IMR-90 (cell line): Measurements from ENCODE around the gene GDI2. TPM values are rescaled to one million over a fixed set of nuclear protein-coding genes. Genes with fewer than 3 reads are reported as not detected.

Source experiments
- ATAC-seq: fragments of 200-7000 bp; cut with Tn5 transposase; 2 replicates; pipeline ENCODE4 v1.9.1; 2020; ENCODE audit warnings: low read depth, mild to moderate bottlenecking, moderate library complexity
- BruUV-seq: library from RNA; stranded (reverse); fragments of 400-500 nt; replicated peaks from 2 replicates; lab custom pipeline; 2021; lab: Mats Ljungman, UMichigan
- CTCF ChIA-PET: fragments of 300-600 bp; formaldehyde crosslinking; extraction: SDS; loops from one replicate; lab custom pipeline; 2021; ENCODE audit warnings: antibody characterized with exemption; lab: Yijun Ruan, JAX
- POLR2A ChIA-PET: fragments of 300-600 bp; sonication (Branson Sonifier 250); formaldehyde crosslinking; loops from one replicate; lab custom pipeline; 2022; ENCODE audit warnings: antibody characterized with exemption; ENCODE audit not compliant: unreplicated experiment; lab: Charles Lee
- DNase-seq: peaks from one replicate; pipeline ENCODE4 v3.0.0; 2013
- H2AFZ ChIP-seq: replicated peaks from 2 replicates; pipeline ENCODE3; 2013; ENCODE audit warnings: low read length, mild to moderate bottlenecking; ENCODE audit not compliant: poor library complexity
- H2AK5ac ChIP-seq: 2 replicates; pipeline ENCODE4 v1.6.1; 2013; ENCODE audit warnings: low read depth, low read length, inconsistent platforms
- H2AK9ac ChIP-seq: replicated peaks from 2 replicates; pipeline ENCODE3; 2013; ENCODE audit warnings: mild to moderate bottlenecking, low read depth, low read length, moderate library complexity; ENCODE audit not compliant: poor library complexity
- H2BK120ac ChIP-seq: 2 replicates; pipeline ENCODE4 v1.6.1; 2013; ENCODE audit warnings: low read depth, low read length, inconsistent platforms
- H2BK15ac ChIP-seq: 3 replicates; pipeline ENCODE4 v1.6.1; 2013; ENCODE audit warnings: low read depth, low read length, inconsistent platforms
- H2BK20ac ChIP-seq: 2 replicates; pipeline ENCODE4 v1.6.1; 2013; ENCODE audit warnings: low read depth, mild to moderate bottlenecking, inconsistent platforms, low read length, moderate library complexity
- H2BK5ac ChIP-seq: 2 replicates; pipeline ENCODE4 v1.6.1; 2013; ENCODE audit warnings: mild to moderate bottlenecking, low read depth, low read length, inconsistent platforms; ENCODE audit not compliant: poor library complexity, severe bottlenecking
- H3K14ac ChIP-seq: replicated peaks from 2 replicates; pipeline ENCODE4 v1.6.1; 2013; ENCODE audit warnings: low read depth, low read length, inconsistent platforms
- H3K18ac ChIP-seq: 2 replicates; pipeline ENCODE4 v1.6.1; 2013; ENCODE audit warnings: low read depth, low read length, control low read depth
- H3K23ac ChIP-seq: 2 replicates; pipeline ENCODE4 v1.6.1; 2013; ENCODE audit warnings: low read depth, low read length, inconsistent platforms
- H3K27ac ChIP-seq: 2 replicates; pipeline ENCODE4 v1.5.1; 2013; ENCODE audit warnings: mild to moderate bottlenecking, control low read depth, low read length; ENCODE audit not compliant: insufficient read depth
- H3K27me3 ChIP-seq: 2 replicates; pipeline ENCODE4 v1.6.1; 2013; ENCODE audit warnings: low read length; ENCODE audit not compliant: control insufficient read depth, insufficient read depth
- H3K36me3 ChIP-seq: 2 replicates; pipeline ENCODE4 v1.6.1; 2013; ENCODE audit warnings: low read length, mixed read lengths; ENCODE audit not compliant: control insufficient read depth, insufficient read depth
- H3K4ac ChIP-seq: 2 replicates; pipeline ENCODE4 v1.6.1; 2013; ENCODE audit warnings: low read depth, low read length, inconsistent platforms
- H3K4me1 ChIP-seq: 2 replicates; pipeline ENCODE4 v1.6.1; 2013; ENCODE audit warnings: low read length, mixed read lengths; ENCODE audit not compliant: control insufficient read depth, insufficient read depth
- H3K4me2 ChIP-seq: 2 replicates; pipeline ENCODE4 v1.6.1; 2013; ENCODE audit warnings: low read depth, mild to moderate bottlenecking, control low read depth, low read length, moderate library complexity
- H3K4me3 ChIP-seq: 2 replicates; pipeline ENCODE4 v1.5.1; 2013; ENCODE audit warnings: low read depth, mild to moderate bottlenecking, control low read depth, low read length, moderate library complexity; ENCODE audit not compliant: insufficient read depth
- H3K56ac ChIP-seq: 2 replicates; pipeline ENCODE4 v1.6.1; 2013; ENCODE audit warnings: low read length, inconsistent platforms; ENCODE audit not compliant: insufficient read depth; ENCODE audit errors: extremely low read depth
- H3K79me1 ChIP-seq, 2 experiments: 2 replicates each; pipeline ENCODE4 v1.6.1; 2013; ENCODE audit warnings: low read length in 2 of 2, inconsistent platforms in 1 of 2, low read depth in 1 of 2
- H3K9ac ChIP-seq: 2 replicates; pipeline ENCODE4 v1.6.1; 2013; ENCODE audit warnings: low read depth, low read length, control low read depth
- H3K9me1 ChIP-seq: 2 replicates; pipeline ENCODE4 v1.6.1; 2013; ENCODE audit warnings: low read length, inconsistent platforms; ENCODE audit not compliant: insufficient read depth
- H3K9me3 ChIP-seq: 2 replicates; pipeline ENCODE4 v1.6.1; 2013; ENCODE audit warnings: low read length; ENCODE audit not compliant: control insufficient read depth, insufficient read depth
- H4K20me1 ChIP-seq: 2 replicates; pipeline ENCODE4 v1.6.1; 2013; ENCODE audit warnings: low read length, inconsistent platforms; ENCODE audit not compliant: insufficient read depth
- H4K5ac ChIP-seq: 2 replicates; pipeline ENCODE4 v1.6.1; 2013; ENCODE audit warnings: mild to moderate bottlenecking, low read depth, low read length, control low read depth
- H4K8ac ChIP-seq, 2 experiments: 2 replicates each; pipeline ENCODE4 v1.6.1; 2013; ENCODE audit warnings: low read depth in 2 of 2, low read length in 2 of 2, control low read depth in 1 of 2, inconsistent platforms in 1 of 2
- H4K91ac ChIP-seq: 2 replicates; pipeline ENCODE4 v1.6.1; 2013; ENCODE audit warnings: low read depth, low read length, inconsistent platforms; ENCODE audit not compliant: insufficient read depth
- CEBPB ChIP-seq: IDR thresholded peaks from 2 replicates; pipeline ENCODE4 v1.6.1; 2012; ENCODE audit warnings: low read depth, low read length, improper control_type of control experiment
- CHD1 ChIP-seq: IDR thresholded peaks from 2 replicates; pipeline ENCODE4 v1.6.1; 2012; ENCODE audit warnings: low read depth, low read length, improper control_type of control experiment
- MAFK ChIP-seq: IDR thresholded peaks from 2 replicates; pipeline ENCODE4 v1.6.1; 2012; ENCODE audit warnings: low read depth, low read length, improper control_type of control experiment
- POLR2A ChIP-seq: IDR thresholded peaks from 2 replicates; pipeline ENCODE4 v1.6.1; 2012; ENCODE audit warnings: mild to moderate bottlenecking, low read depth, low read length
- USF2 ChIP-seq: fragments of 150-350 bp; IDR thresholded peaks from 2 replicates; pipeline ENCODE4 v1.6.1; 2017; ENCODE audit warnings: mild to moderate bottlenecking, antibody characterized with exemption, low read length, low read depth
- WGBS, 2 experiments: methylation state at CpG; one replicate each; pipeline versions ENCODE4 v1.1.5 to v1.1.7; 2013; ENCODE audit warnings: missing lambda C conversion rate in 2 of 2; ENCODE audit not compliant: insufficient read length in 1 of 2; ENCODE audit errors: extremely low coverage in 2 of 2; 5-methylcytosine and 5-hydroxymethylcytosine counted together
- dilution Hi-C: fragments of 300-500 bp; cut with HindIII; formaldehyde crosslinking; loops from one replicate; pipeline ENCODE4 v1.14.3; 2018; ENCODE audit warnings: low sequenced_read_pairs; ENCODE audit not compliant: unreplicated experiment
- in situ Hi-C: fragments of 300-500 bp; cut with MboI; formaldehyde crosslinking; loops from 3 replicates; pipeline ENCODE4 v1.14.3; 2019; ENCODE audit warnings: low sequenced_read_pairs, inconsistent platforms, mixed read lengths
- intact Hi-C: fragments of 100-400 bp; cut with micrococcal nuclease; formaldehyde crosslinking; loops from 2 replicates; pipeline ENCODE4 v1.10.0; 2022
- polyA plus RNA-seq, 3 experiments: library from polyadenylated mRNA; depleted of rRNA; stranded (reverse); fragments of >200 nt; gene quantifications; 2 replicates each; pipeline ENCODE4 v1.2.3, GENCODE V29; 2012; ENCODE audit warnings: low replicate concordance in 1 of 3
- total RNA-seq: library from RNA; depleted of rRNA; stranded (reverse); fragments of >200 nt; gene quantifications from 2 replicates; pipeline ENCODE4 v1.2.3, GENCODE V29; 2012

The GDI2 gene
- total and polyA plus RNA-seq, 2 of the 4 experiments (the other 2 are of a cell fraction): 171 to 396 TPM

GRCh38 chr10:5776881-5777197, 36.4 kb downstream of the GDI2 start:
- Histone ChIP-seq H4K5ac (no peak overlapping the region), H3K36me3 (peaks cover 28% of the 10 kb centered on the region), H2BK15ac (no peak overlapping the region), H3K4me1 (peaks cover 13% of the 10 kb centered on the region), H2BK5ac (peak overlapping the region; percentile 20), H3K4ac (no peak overlapping the region), H3K9ac (no peak overlapping the region), H3K4me3 (no peak overlapping the region), H3K9me3 (no peaks in the 10 kb centered on the region), H3K23ac (no peak overlapping the region), H4K8ac (no peak overlapping the region), H2BK120ac (no peak overlapping the region), H2AK5ac (no peak overlapping the region), H2BK20ac (no peak overlapping the region), H3K18ac (no peak overlapping the region), H3K14ac (no peak overlapping the region), H3K27ac (peak overlapping the region; percentile 15; the same call in 1 of the 2 replicates), H3K79me1 (peaks cover 40 to 66% of the 10 kb centered on the region in 2 experiments), H3K27me3 (no peaks in the 10 kb centered on the region), H2AFZ (no peak overlapping the region), H4K20me1 (peaks cover 72% of the 10 kb centered on the region), H3K56ac (no peak overlapping the region), H4K91ac (no peak overlapping the region), H2AK9ac (no peak overlapping the region), H3K9me1 (peaks cover 25% of the 10 kb centered on the region), H3K4me2 (peak overlapping the region; percentile 57)
- intact Hi-C loops: no loop called here
- ATAC-seq (peak; percentile 50), DNase-seq (peak; percentile 71)
- TF ChIP-seq MAFK (no peak), USF2 (no peak), CEBPB (no peak), CHD1 (no peak), POLR2A (no peak)
- CTCF ChIA-PET: interaction anchor here (1.9 kb wide), 1 partner anchor 10 kb away, joined by 5 read pairs; no protein-coding TSS in a partner anchor
- in situ Hi-C loops: no loop called here
- no CpG with 5 or more reads among the region's 3 CpGs for WGBS, 2 experiments
- BruUV-seq: no TSS peak
- POLR2A ChIA-PET: no interaction called here
- dilution Hi-C loops: no loop called here
